Placental pericyte (primary cell): ENCODE results near the gene SPINK13. TPM values are rescaled to one million over a fixed set of nuclear protein-coding genes. Genes with fewer than 3 reads are reported as not detected.

Experiments used
- small RNA-seq: library from RNA; depleted of rRNA; stranded (forward); fragments of <200 nt; gene quantifications from one replicate; pipeline ENCODE3, GENCODE V24; 2012; ENCODE audit warnings: low replicate concordance
- total RNA-seq: library from RNA; depleted of rRNA; stranded (reverse); fragments of >200 nt; gene quantifications from 2 replicates; pipeline ENCODE4 v1.2.3, GENCODE V29; 2012

SPINK13 gene, protein sequence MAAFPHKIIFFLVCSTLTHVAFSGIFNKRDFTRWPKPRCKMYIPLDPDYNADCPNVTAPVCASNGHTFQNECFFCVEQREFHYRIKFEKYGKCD
- total RNA-seq: not detected in 2 replicates

DNA sequence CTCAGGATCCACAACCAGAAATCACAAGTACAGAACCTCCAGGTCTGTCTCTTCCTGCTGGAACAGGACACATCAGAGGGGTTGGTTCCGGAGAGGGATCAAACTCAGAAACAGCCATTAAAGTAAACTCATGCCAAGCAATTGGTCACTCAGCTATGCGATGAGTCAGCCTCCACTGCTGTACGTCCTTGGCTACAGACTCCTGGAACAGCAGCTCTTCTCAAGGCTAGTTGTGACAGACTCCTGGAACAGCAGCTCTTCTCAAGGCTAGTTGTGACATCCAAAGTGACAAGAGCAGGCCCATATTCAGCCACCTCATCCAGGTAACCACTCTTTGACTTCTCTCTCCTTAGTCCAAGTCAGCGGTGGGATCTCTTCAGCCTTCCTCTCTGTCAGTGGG, at the start of gene SPINK13:
TSS of gene SPINK13 (plus strand) at position 229 of the 400 bp plus-strand sequence. CDS start 1,279 bp downstream, outside the sequence.

DNA sequence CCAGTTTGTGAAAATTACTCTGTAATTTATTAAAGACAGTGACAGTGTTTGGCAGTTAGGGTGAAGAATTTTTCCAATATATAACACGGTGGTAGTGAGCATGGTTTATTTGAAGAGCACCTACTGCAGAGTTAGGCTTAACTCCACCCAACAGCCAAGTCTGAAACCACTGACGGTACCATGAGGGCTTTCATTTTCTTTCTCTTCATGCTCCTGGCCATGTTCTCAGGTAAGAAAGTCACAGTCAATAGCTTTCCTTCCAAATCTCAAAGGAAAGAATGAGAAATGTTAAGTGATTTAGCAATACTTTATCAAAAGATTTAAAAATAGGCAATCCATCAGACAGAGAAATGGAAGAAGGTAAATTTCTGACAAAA, 30.2 kb upstream of the SPINK13 start, which contains the start of gene MARCOL:
TSS of gene MARCOL (plus strand) at position 108 of the 377 bp plus-strand sequence. CDS start at position 181, 73 bp downstream.

DNA sequence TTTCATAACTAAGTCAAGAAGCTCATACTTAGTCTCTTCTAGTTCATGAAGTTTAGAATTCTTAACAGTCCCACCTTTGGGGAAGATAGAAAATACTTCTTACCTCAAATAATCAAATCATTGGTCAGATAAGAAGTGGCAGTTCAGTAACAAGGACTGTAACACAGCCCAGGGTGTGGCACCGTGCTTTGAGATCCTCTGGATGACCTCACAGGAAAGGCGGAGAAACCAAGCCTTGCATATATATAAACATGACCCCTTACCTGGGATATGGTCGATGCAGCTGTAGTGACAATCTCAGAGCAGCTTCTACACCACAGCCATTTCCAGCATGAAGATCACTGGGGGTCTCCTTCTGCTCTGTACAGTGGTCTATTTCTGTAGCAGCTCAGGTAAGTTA, 43.6 kb downstream of the SPINK13 start, which contains the start of gene SPINK7:
TSS of gene SPINK7 (plus strand) at position 271 of the 400 bp plus-strand sequence. CDS start at position 332, 61 bp downstream.

DNA sequence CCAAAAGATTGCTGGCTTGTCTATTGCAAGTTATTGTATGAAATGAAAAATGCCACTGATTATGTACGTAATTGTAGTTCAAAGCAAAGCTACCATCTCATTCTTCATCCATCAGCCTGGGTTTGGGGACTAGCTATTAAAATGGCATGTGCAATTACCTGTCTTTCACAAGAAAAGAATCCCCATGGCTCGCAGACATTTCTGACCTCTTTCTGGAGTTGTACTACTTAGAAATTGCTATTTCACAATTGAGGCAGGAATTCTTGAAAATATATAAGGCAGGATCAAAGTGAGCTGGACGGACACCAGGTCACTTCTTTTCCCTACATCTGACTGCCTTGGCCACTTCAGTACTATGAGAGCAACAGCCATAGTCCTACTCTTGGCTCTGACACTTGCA, 66.7 kb downstream of the SPINK13 start, which contains the start of gene SPINK9:
TSS of gene SPINK9 (plus strand) at position 301 of the 400 bp plus-strand sequence. CDS start at position 356, 55 bp downstream.

Small RNAs within 50 kb of the gene (small RNA-seq; reads per million reads assigned to genes)
- gene HMGN1P16: not detected

Other genes starting within 250 kb of the SPINK13 start
- under 0.01 TPM in 1 of 2 replicates, not detected in the other for gene SPINK5, start 204.8 kb upstream of the SPINK13 start, total RNA-seq
- not detected in 2 replicates for gene SPINK14, start 100.2 kb upstream of the SPINK13 start, total RNA-seq
- gene SPINK6, start 65.8 kb upstream of the SPINK13 start, total RNA-seq: not detected in 2 replicates
- not detected in 2 replicates for gene MARCOL, start 30.3 kb upstream of the SPINK13 start, total RNA-seq
- not detected in 2 replicates for gene SPINK7, start 43.6 kb downstream of the SPINK13 start, total RNA-seq
- not detected in 2 replicates for gene SPINK9, start 66.8 kb downstream of the SPINK13 start, total RNA-seq
- gene FBXO38, start 115.2 kb downstream of the SPINK13 start, total RNA-seq: 55.8 and 72.9 TPM in 2 replicates